B cell (primary cell): ENCODE measurements around the gene SLC35G3. TPM values are rescaled to one million over a fixed set of nuclear protein-coding genes. Genes with fewer than 3 reads are reported as not detected.
A peak's percentile ranks its signal among the peaks of the same experiment; 100 is the strongest.
"Not testable (repeated sequence)": the region's sequence is repeated elsewhere in the genome, so short reads cannot be mapped to it uniquely, and the experiment has no call there.

Experiments
- ATAC-seq: fragments of 200-7000 bp; cut with Tn5 transposase; one replicate; pipeline ENCODE4 v1.10.0; 2021; ENCODE audit warnings: low read depth, mild to moderate bottlenecking, moderate number of reproducible peaks, moderate library complexity
- CTCF ChIA-PET: fragments of 350-600 bp; sonication (Branson Sonifier 250); formaldehyde crosslinking; loops from one replicate; lab custom pipeline; 2021; ENCODE audit warnings: antibody characterized with exemption, inconsistent platforms; lab: Charles Lee
- POLR2A ChIA-PET: fragments of 350-600 bp; sonication (Branson Sonifier 250); formaldehyde crosslinking; loops from one replicate; lab custom pipeline; 2021; ENCODE audit warnings: antibody characterized with exemption; lab: Charles Lee
- DNase-seq: peaks from one replicate; pipeline ENCODE4 v3.0.0; 2013
- H2AFZ ChIP-seq: 2 replicates; pipeline ENCODE4 v1.6.1; 2012; ENCODE audit warnings: mild to moderate bottlenecking, low read depth, low read length; ENCODE audit not compliant: insufficient read depth, poor library complexity, severe bottlenecking
- H3K27ac ChIP-seq, 2 donors: 1 replicate in 1 of 2; 2 replicates in 1 of 2; pipeline ENCODE4 v1.5.1; 2012 to 2013; ENCODE audit warnings: low read length in 2 of 2, mild to moderate bottlenecking in 2 of 2, moderate library complexity in 1 of 2
- H3K27me3 ChIP-seq, 4 experiments: fragments of 200-600 bp in 1 of 4; sonication (generic) in 1 of 4; replicated peaks in 1 of 4; 1 replicate in 2 of 4; 2 replicates in 2 of 4; pipeline versions ENCODE4 v1.6.1 to v1.7.0; 2013 to 2016; ENCODE audit warnings: low read length in 3 of 4, mild to moderate bottlenecking in 2 of 4, mixed read lengths in 1 of 4, moderate library complexity in 1 of 4; ENCODE audit not compliant: insufficient read depth in 4 of 4, control insufficient read depth in 3 of 4; ENCODE audit errors: control extremely low read depth in 1 of 4
- H3K36me3 ChIP-seq, 2 experiments: replicated peaks in 1 of 2; 1 replicate in 1 of 2; 2 replicates in 1 of 2; pipeline versions ENCODE4 v1.6.1 to v1.7.1; 2013; ENCODE audit warnings: low read length in 1 of 2; ENCODE audit not compliant: insufficient read depth in 2 of 2, control insufficient read depth in 1 of 2; ENCODE audit errors: control extremely low read depth in 1 of 2, extremely low read depth in 1 of 2
- H3K4me1 ChIP-seq, 2 donors: fragments of 200-600 bp in 1 of 2; sonication (generic) in 1 of 2; 1 replicate in 1 of 2; 2 replicates in 1 of 2; pipeline versions ENCODE4 v1.5.1 to v1.6.1; 2013 to 2017; ENCODE audit warnings: low read length in 2 of 2; ENCODE audit not compliant: control insufficient read depth in 2 of 2, insufficient read depth in 2 of 2
- H3K4me2 ChIP-seq: replicated peaks from 2 replicates; pipeline ENCODE3; 2012; ENCODE audit warnings: mild to moderate bottlenecking, low read depth, low read length; ENCODE audit not compliant: poor library complexity, severe bottlenecking
- H3K4me3 ChIP-seq, 5 experiments: fragments of 200-600 bp in 1 of 5; sonication (generic) in 1 of 5; 1 replicate in 3 of 5; 2 replicates in 2 of 5; pipeline versions ENCODE4 v1.5.1 to v1.7.0; 2011 to 2016; ENCODE audit warnings: low read length in 4 of 5, mild to moderate bottlenecking in 4 of 5, low read depth in 2 of 5, control low read depth in 1 of 5, moderate library complexity in 1 of 5; ENCODE audit not compliant: insufficient read depth in 1 of 5; ENCODE audit errors: control extremely low read depth in 1 of 5, extremely low read depth in 1 of 5
- H3K79me2 ChIP-seq: fragments of 200-600 bp; sonication (generic); one replicate; pipeline ENCODE4 v1.6.0; 2016; ENCODE audit warnings: low read length; ENCODE audit not compliant: control insufficient read depth, insufficient read depth
- H3K9ac ChIP-seq: fragments of 200-600 bp; sonication (generic); 2 replicates; pipeline ENCODE4 v1.6.1; 2017; ENCODE audit warnings: mild to moderate bottlenecking, low read length, moderate library complexity
- H3K9me3 ChIP-seq, 3 donors: one replicate each; pipeline versions ENCODE4 v1.6.1 to v1.7.1; 2013; ENCODE audit warnings: low read length in 2 of 3; ENCODE audit not compliant: control insufficient read depth in 2 of 3, insufficient read depth in 1 of 3; ENCODE audit errors: control extremely low read depth in 1 of 3
- H4K20me1 ChIP-seq: 2 replicates; pipeline ENCODE4 v1.6.0; 2012; ENCODE audit warnings: mild to moderate bottlenecking, low read length; ENCODE audit not compliant: insufficient read depth, control insufficient read depth, poor library complexity, severe bottlenecking
- H3K27ac Mint-ChIP-seq: one replicate; pipeline ENCODE4 v1.8.0; 2021; ENCODE audit warnings: mixed read lengths
- H3K27me3 Mint-ChIP-seq: one replicate; pipeline ENCODE4 v1.8.0; 2021; ENCODE audit warnings: mixed read lengths
- H3K4me1 Mint-ChIP-seq: one replicate; pipeline ENCODE4 v1.8.0; 2021; ENCODE audit warnings: mixed read lengths
- H3K4me3 Mint-ChIP-seq: one replicate; pipeline ENCODE4 v1.8.0; 2021; ENCODE audit warnings: mixed read lengths
- H3K9me3 Mint-ChIP-seq: one replicate; pipeline ENCODE4 v1.8.0; 2022; ENCODE audit warnings: mixed read lengths; ENCODE audit not compliant: insufficient read depth
- CTCF ChIP-seq: fragments of 200-600 bp; IDR thresholded peaks from one replicate; pipeline ENCODE4 v1.8.0; 2022; ENCODE audit warnings: antibody characterized with exemption, mild to moderate bottlenecking
- EZH2 ChIP-seq: IDR thresholded peaks from 2 replicates; pipeline ENCODE4 v1.6.1; 2012; ENCODE audit warnings: borderline replicate concordance, low read depth, mild to moderate bottlenecking, moderate library complexity, low read length; ENCODE audit not compliant: insufficient read depth, poor library complexity, severe bottlenecking
- WGBS: methylation state at CpG from one replicate; pipeline ENCODE4 v1.1.5; 2013; ENCODE audit warnings: missing lambda C conversion rate; ENCODE audit not compliant: insufficient coverage; 5-methylcytosine and 5-hydroxymethylcytosine counted together
- intact Hi-C: fragments of 100-400 bp; cut with micrococcal nuclease; formaldehyde crosslinking; loops from one replicate; pipeline ENCODE4 v1.10.0; 2022
- polyA plus RNA-seq: library from polyadenylated mRNA; depleted of rRNA; stranded (reverse); fragments of >200 nt; gene quantifications from 2 replicates; pipeline ENCODE4 v1.2.3, GENCODE V29; 2012
- total RNA-seq, 2 donors: library from RNA; stranded (reverse); fragments of 120-200 nt in 1 of 2; gene quantifications; 1 replicate in 1 of 2; 2 replicates in 1 of 2; pipeline versions ENCODE4 v1.2.3 to v1.2.4, GENCODE V29; 2013 to 2022

The SLC35G3 gene
- total and polyA plus RNA-seq, 2 donors (not counting 1 experiment from before 2014, with no cell fraction given): not detected

- ATAC-seq (no peak), DNase-seq (no peak)
- ChIA-PET CTCF (interaction anchor here (1.1 kb wide), 1 partner anchor 358 kb away, joined by 3 read pairs; no protein-coding TSS in a partner anchor), POLR2A (no interaction called here)
- TF ChIP-seq CTCF (no peak), EZH2 (no peak)
- no peaks in the 10 kb centered on the region for H3K9me3 ChIP-seq
- no peaks in the 10 kb centered on the region for H3K4me1 Mint-ChIP-seq
- WGBS: 91% methylated on average over 5 of the region's 9 CpGs
- H3K27me3 Mint-ChIP-seq: peaks cover 22% of the 10 kb centered on the region
- H3K27ac ChIP-seq: no peak overlapping the region
- no peak overlapping the region for H3K4me3 ChIP-seq
- no peak overlapping the region for H3K27ac Mint-ChIP-seq
- no peak overlapping the region for H3K4me3 Mint-ChIP-seq
- H3K9me3 Mint-ChIP-seq: no peaks in the 10 kb centered on the region
- no peaks in the 10 kb centered on the region for H3K36me3 ChIP-seq
- H3K4me1 ChIP-seq: no peaks in the 10 kb centered on the region
- intact Hi-C loops: no loop called here
- no peak overlapping the region for H2AFZ ChIP-seq
- peaks cover 0 to 5% (median 0%) of the 10 kb centered on the region in 4 experiments for H3K27me3 ChIP-seq
- H4K20me1 ChIP-seq: no peaks in the 10 kb centered on the region
- H3K79me2 ChIP-seq: no peaks in the 10 kb centered on the region
- no peak overlapping the region for H3K4me2 ChIP-seq
- no peak overlapping the region for H3K9ac ChIP-seq
Observed at GRCh38 chr17:35175638-35176415, 18.4 kb downstream of the SLC35G3 start.

GRCh38 chr17:35174835-35175334 is 19.3 kb downstream of the SLC35G3 start:
- Histone ChIP-seq H3K36me3 (no peaks in the 10 kb centered on the region), H3K27ac (no peak overlapping the region), H3K9ac (no peak overlapping the region), H3K4me3 (no peak overlapping the region), H3K4me1 (no peaks in the 10 kb centered on the region), H3K27me3 (peaks cover 0 to 6% (median 0%) of the 10 kb centered on the region in 4 experiments), H3K9me3 (no peaks in the 10 kb centered on the region), H2AFZ (no peak overlapping the region), H4K20me1 (no peaks in the 10 kb centered on the region), H3K79me2 (no peaks in the 10 kb centered on the region), H3K4me2 (no peak overlapping the region)
- intact Hi-C loops: no loop called here
- ChIA-PET POLR2A (no interaction called here), CTCF (no interaction called here)
- 92% methylated on average over 2 of the region's 2 CpGs for WGBS
- ATAC-seq (no peak), DNase-seq (no peak)
- Mint-ChIP-seq H3K4me3 (no peak overlapping the region), H3K4me1 (no peaks in the 10 kb centered on the region), H3K9me3 (no peaks in the 10 kb centered on the region), H3K27ac (no peak overlapping the region), H3K27me3 (peaks cover 22% of the 10 kb centered on the region)
- TF ChIP-seq EZH2: no peak
- peak; percentile 8 for TF ChIP-seq CTCF

- H4K20me1 ChIP-seq, H2AFZ ChIP-seq, H3K27me3 ChIP-seq, H3K9ac ChIP-seq, H3K4me1 ChIP-seq, H3K79me2 ChIP-seq, H3K27ac ChIP-seq, intact Hi-C loops, H3K9me3 ChIP-seq, H3K9me3 Mint-ChIP-seq, H3K4me2 ChIP-seq, H3K4me3 ChIP-seq, ATAC-seq, H3K4me3 Mint-ChIP-seq, H3K27ac Mint-ChIP-seq, DNase-seq, H3K36me3 ChIP-seq, H3K4me1 Mint-ChIP-seq: not testable (repeated sequence)
- POLR2A ChIA-PET: interaction anchor here (0.6 kb wide), 1 partner anchor 162 kb away, joined by 5 read pairs; no protein-coding TSS in a partner anchor
- H3K27me3 Mint-ChIP-seq: peaks cover 22% of the 10 kb centered on the region
- WGBS: 93% methylated on average over 2 of the region's 3 CpGs
- CTCF ChIA-PET: interaction anchor here (1.0 to 1.3 kb wide), 3 partner anchors 361 to 575 kb away, joined by 3 to 5 read pairs (median 3); no protein-coding TSS in a partner anchor
Observed at GRCh38 chr17:35172321-35172720, 21.9 kb downstream of the SLC35G3 start.
